DMS 273 (cell line): Measurements from ENCODE around the gene TTF1.
"Not testable (repeated sequence)": the region's sequence is repeated elsewhere in the genome, so short reads cannot be mapped to it uniquely, and the experiment has no call there.

Experiments
- DNase-seq: peaks from one replicate; lab custom pipeline; 2025; ENCODE audit not compliant: unreplicated experiment; lab: John Stamatoyannopoulos, UW

TTF1 gene

DNA sequence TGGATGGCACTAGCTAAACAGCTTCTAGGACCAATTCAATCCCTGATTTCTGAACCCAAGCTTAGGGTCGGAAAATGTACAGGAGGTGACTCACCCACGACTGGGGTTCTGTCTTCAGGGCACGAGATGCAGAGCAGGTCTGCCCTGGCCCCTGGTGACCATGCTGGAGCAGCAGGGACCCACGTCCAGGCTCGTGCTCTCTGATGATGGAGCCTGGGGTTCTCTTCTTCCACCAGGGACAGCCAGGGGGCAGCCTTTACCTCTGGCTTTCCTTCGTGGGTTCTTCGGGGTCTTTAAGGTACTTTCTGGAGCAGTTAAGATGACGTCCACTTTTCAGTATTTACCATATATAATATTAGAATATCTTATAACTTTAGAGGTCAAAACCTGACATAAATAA lies 5.4 kb upstream of the TTF1 start:
- peak; percentile 56 for DNase-seq

DNA sequence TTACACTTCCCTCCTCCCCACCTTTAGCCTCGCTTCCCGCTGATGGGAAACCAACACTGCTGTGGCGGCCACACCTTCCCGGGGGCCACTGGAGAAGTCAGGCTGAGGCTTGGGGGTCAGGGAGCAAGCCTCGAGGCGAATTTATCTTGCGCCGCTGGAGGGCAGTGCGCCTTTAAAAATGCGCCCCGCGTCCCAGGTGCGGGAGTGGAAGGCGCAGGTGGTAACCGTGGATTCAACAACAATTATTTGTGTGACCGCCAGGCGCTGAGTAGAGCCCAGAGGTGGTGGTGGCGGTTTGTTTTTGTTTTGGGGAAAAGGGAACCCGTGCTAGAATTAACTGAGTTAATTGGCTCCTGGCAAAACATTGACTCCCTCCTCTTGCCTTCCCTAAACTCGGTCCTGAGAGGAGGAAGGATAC lies 4.5 kb upstream of the TTF1 start:
- DNase-seq, result peak; percentile 82

DNA sequence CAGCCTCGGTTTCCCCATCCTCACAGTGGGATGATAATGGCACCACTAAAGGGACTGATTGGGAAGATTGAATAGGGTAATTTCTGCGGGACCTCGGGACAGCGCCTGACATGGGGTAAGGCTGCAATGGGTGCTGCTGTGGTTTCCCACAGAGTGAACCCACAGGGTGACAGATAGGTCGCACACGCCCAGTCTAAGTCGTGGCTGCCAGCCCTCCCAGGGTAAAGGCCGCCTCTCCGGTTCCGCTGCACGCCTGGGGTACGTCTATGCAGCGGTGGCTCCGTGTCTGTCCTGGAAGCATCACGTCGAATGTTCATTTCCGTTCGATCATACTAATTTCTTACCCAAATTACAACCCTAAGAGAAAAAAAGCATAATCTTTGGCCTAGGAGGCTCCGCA lies 4.0 kb upstream of the TTF1 start:
- DNase-seq, result no peak

DNA sequence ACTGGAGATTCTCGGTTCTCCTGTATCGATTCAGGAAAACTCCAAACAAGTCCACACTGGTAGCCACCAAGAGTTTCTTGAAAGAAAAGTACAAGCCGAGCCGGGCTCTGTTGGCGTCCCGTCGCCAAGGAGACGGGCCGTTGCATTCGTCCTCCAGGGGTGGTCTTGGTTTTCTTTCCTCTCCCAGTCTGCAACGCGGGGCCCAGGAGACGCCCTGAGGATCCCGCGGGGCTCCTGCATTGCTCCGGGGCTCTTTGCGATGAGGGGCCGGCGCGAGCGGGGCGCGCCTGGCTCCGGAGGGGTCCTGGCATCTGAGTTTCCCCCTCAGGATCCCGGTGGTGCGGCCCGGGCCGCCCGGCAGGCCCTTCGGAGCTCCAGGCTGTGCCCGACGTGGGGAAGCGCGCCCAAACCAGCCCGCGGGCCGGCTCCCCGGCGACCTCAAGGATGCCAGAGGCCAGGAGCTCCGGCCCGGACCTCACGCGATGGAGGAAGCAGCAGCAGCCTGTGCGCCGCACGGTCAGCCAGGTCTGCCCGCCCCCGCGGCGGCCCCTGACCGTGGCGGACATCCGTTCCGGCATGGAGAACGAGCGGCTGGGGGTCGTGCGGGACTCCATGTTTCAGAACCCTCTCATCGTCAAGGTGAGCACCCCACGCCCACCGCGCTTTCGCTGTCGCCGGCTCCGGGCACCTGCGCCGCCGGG lies 3.3 kb upstream of the TTF1 start, which contains the start of gene CFAP77:
CFAP77 (plus strand) TSS at position 384 of the 701 bp plus-strand sequence; CDS start at position 445, 61 bp downstream.
- peak; percentile 72 for DNase-seq

DNA sequence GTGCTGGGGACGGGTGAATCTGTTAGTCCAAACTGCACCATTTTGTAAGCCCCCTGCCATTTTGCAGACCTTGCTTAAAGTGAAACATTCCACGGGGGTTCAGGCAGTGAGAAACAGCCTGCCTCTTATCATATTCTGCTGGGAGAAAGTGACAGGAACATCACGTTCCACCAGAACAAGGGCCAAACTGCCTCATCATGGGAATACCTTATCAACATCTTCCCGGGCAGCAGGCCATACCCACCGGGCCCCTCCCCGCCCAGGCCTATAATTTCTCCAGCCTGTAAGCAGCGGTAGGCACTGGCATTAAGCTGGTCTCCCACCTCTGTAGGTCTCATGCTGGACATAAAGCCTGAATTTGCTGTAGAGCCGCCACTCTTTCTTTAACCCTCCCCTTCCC lies 1.9 kb upstream of the TTF1 start:
- DNase-seq, result no peak

DNA sequence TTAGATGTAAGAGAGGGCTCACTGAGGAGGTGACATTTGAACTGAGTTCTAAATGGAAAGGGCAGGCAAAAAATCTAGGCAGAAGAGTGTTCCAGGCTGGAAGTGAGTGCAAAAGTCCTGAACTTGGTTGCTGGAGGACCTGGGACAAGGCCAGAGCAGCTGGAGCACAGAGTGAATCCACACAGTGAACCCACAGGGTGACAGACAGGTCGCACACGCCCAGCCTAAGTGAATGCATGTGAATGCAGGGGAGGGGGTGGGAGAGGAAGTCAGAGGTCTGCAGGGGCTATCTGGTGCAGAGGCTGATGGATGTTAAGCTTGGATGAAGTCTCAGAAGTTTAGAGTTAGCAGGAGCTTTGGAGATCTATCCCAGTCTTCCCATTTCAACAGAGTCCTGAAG lies 556 bp upstream of the TTF1 start:
- DNase-seq, result no peak

DNA sequence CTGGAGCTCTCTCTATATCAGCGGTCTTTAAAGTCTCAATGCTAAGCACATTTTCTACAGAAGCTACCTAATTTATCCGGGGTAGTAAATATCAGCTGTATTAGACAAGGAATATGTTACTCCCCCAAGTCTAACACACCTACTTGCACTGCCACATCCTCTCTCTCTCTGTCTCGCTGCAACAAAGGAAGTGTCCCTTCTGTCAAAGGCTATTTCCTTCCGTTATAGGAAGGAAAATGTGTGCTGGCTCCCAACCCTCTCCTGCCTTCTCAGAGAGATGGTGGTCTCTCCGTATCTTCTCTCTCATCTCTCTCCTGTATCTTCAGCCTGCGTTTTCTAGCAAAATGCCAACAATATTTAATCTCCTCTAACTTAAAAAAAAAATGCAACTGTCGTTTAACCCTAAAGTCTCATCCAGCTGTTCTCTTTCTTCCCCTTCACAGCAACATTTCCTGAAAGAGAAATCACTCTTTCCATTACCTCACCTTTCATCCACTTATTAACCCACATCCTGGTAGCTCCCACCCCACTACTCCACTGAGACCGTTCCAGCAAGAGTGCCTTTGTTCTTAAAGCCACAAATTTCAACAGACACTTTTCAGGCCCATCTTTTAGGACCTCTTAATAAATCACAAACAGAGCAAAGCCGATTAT lies 2.3 kb downstream of the TTF1 start:
- DNase-seq, result no peak

DNA sequence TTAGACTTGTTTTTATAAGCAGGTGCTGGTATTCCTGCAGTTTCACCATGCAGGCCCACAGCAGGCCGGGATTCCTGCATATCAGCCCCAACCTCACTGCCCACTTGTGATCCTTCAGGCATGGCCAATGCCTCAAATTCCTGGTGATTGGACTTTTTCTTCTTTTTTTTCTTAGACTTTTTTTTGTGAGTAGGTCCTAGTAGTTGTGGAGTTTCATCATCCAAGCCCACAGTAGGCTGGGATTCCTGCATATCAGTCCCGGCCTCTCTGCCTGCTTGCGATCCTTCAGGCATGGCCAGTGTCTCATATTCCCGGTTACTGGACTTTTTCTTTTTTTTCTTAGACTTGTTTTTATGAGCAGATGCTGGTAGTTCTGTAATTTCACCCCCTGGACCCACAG lies 4.8 kb downstream of the TTF1 start:
- DNase-seq, result no peak

DNA sequence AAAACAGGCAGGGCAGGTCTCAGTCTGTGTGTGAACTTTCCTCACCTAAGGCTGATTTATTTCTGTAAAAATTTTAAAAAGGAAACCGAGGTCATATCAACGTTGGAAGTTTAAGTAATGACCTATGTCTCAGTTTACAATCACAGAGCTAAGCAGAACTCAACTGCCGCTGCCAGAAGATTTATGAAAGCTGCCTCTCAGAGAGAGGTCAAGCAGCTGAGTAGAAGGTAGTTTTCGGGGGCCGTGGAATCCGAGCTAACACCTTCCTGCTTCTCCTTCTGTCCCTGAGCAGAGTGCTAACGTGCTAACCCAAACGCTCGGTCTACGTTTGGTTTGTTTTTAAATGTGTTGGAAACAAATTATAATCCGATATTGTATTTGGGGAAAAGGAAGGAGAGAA lies 11.1 kb downstream of the TTF1 start:
- no peak for DNase-seq

DNA sequence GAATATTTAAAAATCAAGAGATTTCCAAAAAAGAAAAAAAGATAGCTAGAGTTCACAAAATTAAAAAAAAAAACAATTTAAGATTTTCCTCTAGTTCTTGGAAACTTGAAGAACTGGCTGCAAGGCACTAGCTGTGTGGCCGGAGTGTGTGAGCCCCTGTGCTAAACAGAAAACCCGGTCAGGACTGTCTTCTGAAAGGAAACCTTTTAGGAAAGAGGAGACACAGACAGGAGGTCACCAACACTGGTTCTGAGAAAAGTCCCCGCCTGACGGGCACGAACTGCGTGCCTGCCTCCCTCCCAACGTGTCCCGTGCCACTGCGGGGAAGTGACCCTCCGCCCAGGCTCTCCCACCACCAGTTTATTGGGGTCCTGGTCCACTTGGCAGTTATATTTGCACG lies 15.2 kb downstream of the TTF1 start:
- no peak for DNase-seq

DNA sequence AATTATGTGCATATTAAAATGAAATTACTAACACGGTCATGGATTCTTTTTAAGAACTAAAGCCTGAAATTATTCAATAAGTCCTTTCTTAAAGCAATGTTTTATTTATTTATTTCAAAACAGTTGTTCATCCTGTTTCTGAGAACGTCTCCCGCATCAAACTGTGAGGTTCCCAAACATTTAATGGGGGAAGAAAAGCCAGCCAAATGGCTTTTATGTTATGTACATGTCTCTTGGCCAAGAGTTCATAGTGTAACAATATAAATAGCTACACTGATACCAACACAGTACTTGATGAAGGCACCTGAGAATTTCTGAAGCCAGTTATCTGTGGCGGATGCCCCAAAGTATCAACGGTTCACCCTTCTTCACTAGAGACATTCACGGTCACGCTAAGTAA lies 15.7 kb downstream of the TTF1 start:
- DNase-seq, result no peak

DNA sequence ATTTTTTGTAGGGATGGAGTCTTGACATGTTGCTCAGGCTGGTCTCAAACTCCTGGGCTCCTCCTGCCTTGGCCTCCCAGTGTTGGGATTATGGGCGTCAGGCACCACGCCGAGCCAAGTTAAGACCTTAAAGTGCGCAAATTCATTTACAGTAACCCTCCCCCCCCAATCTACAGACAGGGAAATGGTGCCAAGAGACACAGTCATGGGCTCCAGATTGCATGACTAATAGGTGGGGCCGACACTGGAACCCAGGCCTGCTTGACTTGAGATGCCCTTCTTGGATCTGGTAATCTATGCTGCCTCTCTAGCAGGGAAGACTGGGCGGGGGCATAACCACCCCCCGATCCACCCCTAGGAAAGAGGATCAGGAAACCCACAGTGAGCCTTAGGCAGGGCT lies 19.5 kb downstream of the TTF1 start:
- DNase-seq, result no peak

DNA sequence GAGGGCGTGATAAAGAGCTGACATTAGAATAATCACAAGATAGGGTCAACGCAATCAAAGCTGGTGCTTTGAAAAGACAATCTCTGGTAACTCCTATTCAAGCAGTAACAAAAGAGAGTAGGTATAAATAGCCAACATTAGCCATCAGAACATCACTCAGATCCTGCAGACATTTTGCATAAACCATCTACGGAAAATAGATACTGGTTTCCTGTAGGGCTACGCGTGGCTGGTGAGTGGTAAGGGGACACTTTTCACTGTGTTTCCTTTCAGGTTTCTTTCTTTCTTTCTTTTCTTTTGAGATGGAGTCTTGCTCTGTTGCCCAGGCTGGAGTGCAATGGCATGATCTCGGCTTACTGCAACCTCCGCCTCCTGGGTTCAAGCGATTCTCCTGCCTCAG lies 22.3 kb downstream of the TTF1 start:
- no peak for DNase-seq

DNA sequence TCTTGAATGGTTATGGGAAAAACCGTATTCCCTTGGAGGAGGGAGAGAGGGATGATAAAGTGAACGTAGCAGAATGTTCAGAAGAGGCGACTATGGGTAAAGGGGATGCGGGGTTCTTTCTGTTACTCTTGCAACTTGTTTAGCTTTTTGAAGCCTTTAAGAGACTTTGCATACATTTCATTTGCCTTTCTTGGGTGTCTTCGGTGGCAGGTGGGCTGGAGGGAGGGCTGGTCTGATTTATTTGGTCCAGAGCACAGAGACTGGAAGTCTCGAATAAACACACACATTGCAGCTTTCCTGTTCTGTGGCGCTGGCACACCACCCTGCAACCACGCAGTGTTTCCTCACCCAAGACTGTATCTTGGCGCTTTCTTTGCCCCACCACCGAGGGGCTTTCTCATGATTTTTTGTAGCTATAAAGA lies 23.2 kb downstream of the TTF1 start:
- DNase-seq, result no peak

DNA sequence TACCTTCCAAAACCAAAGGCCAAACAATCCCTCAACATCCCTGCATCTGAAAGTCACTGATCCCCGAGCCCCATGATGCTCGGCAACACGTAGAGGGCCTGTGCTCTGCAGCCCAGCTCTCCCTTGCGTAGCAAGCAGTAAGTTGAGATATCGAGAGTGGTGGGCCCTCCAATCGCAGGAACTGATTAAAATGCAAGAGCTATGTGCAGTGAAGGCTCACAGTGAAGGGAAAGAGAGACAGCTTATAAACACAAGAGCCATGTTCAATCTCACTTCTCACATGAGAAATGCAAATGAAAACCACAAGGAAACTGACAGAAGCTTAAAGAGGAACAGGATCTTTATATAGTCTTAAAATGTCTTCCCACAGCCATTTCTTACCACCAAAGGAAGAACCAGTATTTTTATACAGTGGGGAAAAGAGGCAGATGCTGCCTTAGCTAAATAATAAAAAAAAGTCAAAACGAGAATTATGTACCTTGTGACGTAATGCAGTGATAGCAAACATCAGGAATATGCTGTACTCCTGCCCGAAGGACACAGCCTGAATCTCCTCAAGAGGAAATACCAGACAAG lies 24.6 kb downstream of the TTF1 start:
- no peak for DNase-seq

DNA sequence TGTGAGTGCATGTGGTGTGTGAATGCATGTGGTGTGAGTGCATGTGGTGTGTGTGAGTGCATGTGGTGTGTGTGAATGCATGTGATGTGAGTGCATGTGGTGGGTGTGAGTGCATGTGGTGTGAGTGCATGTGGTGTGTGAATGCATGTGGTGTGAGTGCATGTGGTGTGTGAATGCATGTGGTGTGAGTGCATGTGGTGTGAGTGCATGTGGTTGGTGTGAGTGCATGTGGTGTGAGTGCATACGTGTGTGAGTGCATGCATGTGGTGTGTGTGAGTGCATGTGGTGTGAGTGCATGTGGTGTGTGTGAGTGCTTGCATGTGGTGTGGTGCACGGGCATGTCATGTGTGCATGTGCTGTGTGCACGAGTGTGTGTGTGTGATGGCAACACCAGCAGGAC lies 28.2 kb downstream of the TTF1 start:
- DNase-seq, result not testable (repeated sequence)

DNA sequence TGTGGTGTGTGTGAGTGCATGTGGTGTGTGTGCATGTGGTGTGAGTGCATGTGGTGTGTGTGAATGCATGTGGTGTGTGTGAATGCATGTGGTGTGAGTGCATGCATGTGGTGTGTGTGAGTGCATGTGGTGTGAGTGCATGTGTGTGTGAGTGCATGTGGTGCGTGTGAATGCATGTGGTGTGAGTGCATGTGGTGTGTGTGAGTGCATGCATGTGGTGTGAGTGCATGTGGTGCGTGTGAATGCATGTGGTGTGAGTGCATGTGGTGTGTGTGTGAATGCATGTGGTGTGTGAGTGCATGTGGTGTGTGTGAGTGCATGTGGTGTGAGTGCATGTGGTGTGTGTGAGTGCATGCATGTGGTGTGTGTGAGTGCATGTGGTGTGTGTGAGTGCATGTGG lies 28.9 kb downstream of the TTF1 start:
- not testable (repeated sequence) for DNase-seq

DNA sequence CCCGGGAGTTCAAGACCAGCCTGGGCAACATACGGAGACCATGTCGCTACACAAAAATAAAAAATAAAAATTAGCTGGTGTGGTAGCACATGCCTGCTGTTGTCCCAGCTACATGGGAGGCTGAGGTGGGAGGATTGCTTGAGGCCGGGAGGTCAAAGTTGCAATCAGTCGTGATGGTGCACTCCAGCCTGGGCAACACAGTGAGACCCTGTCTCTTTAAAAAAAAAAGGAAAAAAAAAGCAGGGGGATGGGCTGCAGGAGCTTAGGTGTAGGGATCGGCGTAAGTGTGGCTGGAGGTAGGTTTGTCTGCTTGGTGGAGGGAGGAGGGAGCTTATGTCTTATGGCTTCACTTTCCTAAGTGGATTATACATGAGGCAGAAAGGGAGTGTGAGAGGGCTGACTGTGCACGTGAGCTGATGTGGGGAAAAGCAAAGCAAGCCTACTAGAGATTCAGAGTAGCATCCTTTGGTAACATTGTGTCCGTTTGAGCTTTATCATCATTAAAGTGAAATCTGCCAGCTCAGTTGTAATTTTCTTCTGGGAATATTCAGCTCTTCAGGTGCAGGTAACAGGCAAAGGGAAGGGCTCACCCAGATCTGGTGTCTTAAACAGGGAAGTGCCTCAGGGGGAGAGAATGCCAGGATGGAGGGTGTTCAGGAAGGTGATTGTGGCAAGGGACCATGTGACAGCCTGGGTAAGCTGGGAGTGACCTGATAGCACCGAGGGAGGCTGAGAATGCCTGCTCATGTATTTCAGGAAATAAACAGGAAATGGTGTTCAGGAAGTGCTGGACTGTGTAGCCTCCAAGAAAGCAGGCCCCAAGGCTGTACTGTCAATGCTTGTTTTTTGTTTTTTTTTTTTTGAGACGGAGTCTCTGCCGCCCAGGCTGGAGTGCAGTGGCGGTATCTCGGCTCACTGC lies 34.2 kb downstream of the TTF1 start:
- DNase-seq, result no peak

DNA sequence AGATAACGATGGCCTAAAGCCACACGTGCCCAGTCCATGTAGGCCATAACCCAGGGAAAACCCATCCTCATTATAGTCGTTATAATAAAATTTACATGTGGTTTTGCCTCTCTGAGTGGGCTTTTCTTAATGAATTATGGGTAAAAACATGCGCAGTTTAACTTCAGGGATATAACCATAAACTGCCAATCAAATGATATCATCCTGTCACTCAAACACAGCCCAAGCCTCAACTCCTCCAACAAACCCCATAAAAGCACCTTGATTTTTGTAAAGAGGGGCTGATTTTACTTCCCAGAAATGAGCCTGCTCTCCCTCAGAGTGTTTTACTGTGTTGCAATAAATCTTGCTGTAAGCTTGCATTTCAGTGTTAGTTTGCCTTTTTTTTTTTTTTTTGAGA lies 36.0 kb downstream of the TTF1 start:
- DNase-seq, result no peak

DNA sequence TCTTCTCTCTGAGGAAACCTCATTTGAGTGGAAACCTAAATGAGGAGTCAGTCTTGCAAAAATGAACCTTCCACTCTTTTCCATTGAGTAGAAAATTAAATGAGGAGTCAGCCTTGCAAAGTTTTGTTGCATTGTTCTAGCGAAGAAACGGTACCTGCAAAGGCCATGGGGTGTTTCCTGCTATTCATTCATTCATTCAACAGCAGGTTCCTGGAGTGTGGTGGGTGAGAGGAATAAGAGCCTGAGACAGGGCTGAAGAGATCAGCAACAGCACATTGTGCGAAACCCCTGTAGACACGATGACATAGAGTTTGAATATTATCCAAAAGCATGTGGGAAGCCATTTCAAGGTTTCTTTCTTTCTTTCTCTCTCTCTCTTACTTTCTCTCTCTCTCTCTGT lies 37.2 kb downstream of the TTF1 start:
- no peak for DNase-seq

DNA sequence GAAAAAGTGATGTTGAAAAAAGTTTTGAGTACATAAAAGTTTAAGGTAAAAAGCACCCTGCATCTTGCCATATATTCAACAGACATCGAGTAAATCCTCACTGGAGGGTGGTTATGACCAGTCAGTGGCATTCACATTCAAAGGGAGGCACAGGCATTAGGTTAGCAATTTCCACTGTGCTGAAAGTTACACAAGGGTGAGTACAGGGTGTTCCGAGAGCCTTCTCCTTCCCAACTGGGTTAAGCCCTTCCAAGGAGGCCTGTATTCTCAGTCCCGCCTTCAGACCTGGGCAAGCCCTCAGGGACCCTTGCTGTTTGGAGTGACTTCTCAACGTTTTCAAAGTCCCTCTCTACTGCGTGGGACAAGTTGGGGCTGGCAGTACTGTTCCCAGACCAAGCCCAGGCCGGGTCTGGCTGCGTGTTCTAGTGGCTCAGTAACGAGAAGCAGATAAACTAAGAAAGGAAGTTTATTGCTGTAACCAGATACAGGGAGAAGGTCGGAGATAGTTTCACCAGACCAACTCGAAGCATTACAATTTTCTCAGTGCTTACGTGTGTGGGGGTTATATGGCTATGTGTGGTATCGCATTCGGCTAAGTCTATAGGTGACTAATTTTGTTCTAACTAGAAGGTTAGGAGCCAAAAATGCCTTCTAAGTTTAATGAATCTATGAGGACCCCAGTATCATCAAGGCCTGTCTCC lies 38.9 kb downstream of the TTF1 start:
- DNase-seq, result no peak
